Aorta (tissue), 5 donors: ENCODE measurements around the gene MLST8. TPM values are rescaled to one million over a fixed set of nuclear protein-coding genes. Genes with fewer than 3 reads are reported as not detected.

ENCODE experiments used
- ATAC-seq: fragments of 200-7000 bp; cut with Tn5 transposase; one replicate; pipeline ENCODE4 v1.9.1; 2022; ENCODE audit warnings: moderate library complexity; ENCODE audit not compliant: low FRiP score
- DNase-seq, 2 donors: peaks; one replicate each; pipeline ENCODE4 v3.0.0-alpha.2; 2020
- H3K27ac ChIP-seq, 2 donors: one replicate each; pipeline ENCODE4 v1.5.1; 2013; ENCODE audit warnings: low read length in 2 of 2, mild to moderate bottlenecking in 2 of 2, moderate library complexity in 2 of 2, control low read depth in 1 of 2, inconsistent platforms in 1 of 2, low read depth in 1 of 2
- H3K27me3 ChIP-seq, 2 donors: one replicate each; pipeline ENCODE4 v1.6.1; 2013; ENCODE audit warnings: control low read depth in 1 of 2, low read length in 1 of 2, mild to moderate bottlenecking in 1 of 2, moderate library complexity in 1 of 2; ENCODE audit not compliant: insufficient read depth in 2 of 2, control insufficient read depth in 1 of 2
- H3K36me3 ChIP-seq, 2 donors: one replicate each; pipeline ENCODE4 v1.6.1; 2013; ENCODE audit warnings: control low read depth in 1 of 2, low read length in 1 of 2, mild to moderate bottlenecking in 1 of 2; ENCODE audit not compliant: insufficient read depth in 2 of 2, control insufficient read depth in 1 of 2
- H3K4me1 ChIP-seq, 2 donors: one replicate each; pipeline ENCODE4 v1.6.1; 2013; ENCODE audit warnings: low read length in 2 of 2, control low read depth in 1 of 2, mild to moderate bottlenecking in 1 of 2, moderate library complexity in 1 of 2; ENCODE audit not compliant: insufficient read depth in 2 of 2, control insufficient read depth in 1 of 2
- H3K4me3 ChIP-seq, 2 donors: one replicate each; pipeline ENCODE4 v1.5.1; 2013; ENCODE audit warnings: low read length in 2 of 2, control low read depth in 1 of 2, mild to moderate bottlenecking in 1 of 2
- H3K9me3 ChIP-seq: one replicate; pipeline ENCODE4 v1.6.1; 2013; ENCODE audit warnings: mild to moderate bottlenecking, low read length; ENCODE audit not compliant: control insufficient read depth
- WGBS, 2 donors: extraction: QIAGEN DNeasy Blood & Tissue Kit; methylation state at CpG; one replicate each; pipeline ENCODE4 v1.1.7; 2013; 5-methylcytosine and 5-hydroxymethylcytosine counted together
- intact Hi-C, 2 donors: fragments of 100-400 bp; cut with DNase I; formaldehyde crosslinking; loops; one replicate each; pipeline versions ENCODE4 v1.14.2 to v1.15.0; 2022
- polyA plus RNA-seq, 2 donors: library from polyadenylated mRNA; stranded (reverse); fragments of 200-250 nt; gene quantifications; one replicate each; pipeline ENCODE4 v1.2.3, GENCODE V29; 2013
- total RNA-seq, 2 donors: library from RNA; stranded (reverse); fragmentation: NEBNext Ultra II Directional; extraction: Animal tissue kit (Norgen Biotek cat#: 25700); gene quantifications; one replicate each; pipeline ENCODE4 v1.2.1, GENCODE V29; 2021
- donor health status: healthy with polysubstance abuse.
- donor health status: Bipolar disorder and iron deficiency.
- donor health status: DM: no; HTN: no; CAD: no.
- donor health status: DM: no; HTN: no; CAD: no.
- donor health status: DM: yes; HTN: yes; CAD: no.

MLST8 gene
- total and polyA plus RNA-seq, 4 donors, result 14.1 to 50.7 (median 21.8) TPM

GRCh38 chr16:2177101-2177500 is 28.2 kb upstream of the MLST8 start:
- intact Hi-C loops, result no loop called here
- H3K9me3 ChIP-seq, result no peaks in the 10 kb centered on the region
- H3K27me3 ChIP-seq, result no peaks in the 10 kb centered on the region
- no peak for DNase-seq
- ATAC-seq, result no peak
- H3K27ac ChIP-seq, result no peak overlapping the region
- H3K4me3 ChIP-seq, result no peak overlapping the region
- 90 to 91% methylated on average over 18 of the region's 18 CpGs for whole genome bisulfite sequencing, 2 donors
- H3K36me3 ChIP-seq, result peaks cover 0 to 12% of the 10 kb centered on the region in 2 donors
- no peaks in the 10 kb centered on the region for H3K4me1 ChIP-seq

- H3K9me3 ChIP-seq, result no peaks in the 10 kb centered on the region
- no peak overlapping the region for H3K4me3 ChIP-seq
- no peaks in the 10 kb centered on the region for H3K4me1 ChIP-seq
- no peak for DNase-seq
- peaks cover 0 to 12% of the 10 kb centered on the region in 2 donors for H3K36me3 ChIP-seq
- WGBS, 2 donors, result 92 to 96% methylated on average over 20 of the region's 20 CpGs
- H3K27ac ChIP-seq, result no peak overlapping the region
- intact Hi-C loops, result no loop called here
- no peaks in the 10 kb centered on the region for H3K27me3 ChIP-seq
- no peak for ATAC-seq
These were observed 27.7 kb upstream of the MLST8 start for GRCh38 chr16:2177561-2177960.

GRCh38 chr16:2178321-2179106 is 26.7 kb upstream of the MLST8 start:
- H3K27ac ChIP-seq, result no peak overlapping the region
- no peaks in the 10 kb centered on the region for H3K4me1 ChIP-seq
- H3K9me3 ChIP-seq, result no peaks in the 10 kb centered on the region
- no peak for DNase-seq
- H3K4me3 ChIP-seq, result no peak overlapping the region
- no peaks in the 10 kb centered on the region for H3K27me3 ChIP-seq
- peaks cover 0 to 10% of the 10 kb centered on the region in 2 donors for H3K36me3 ChIP-seq
- 32 to 38% methylated on average over 33 to 106 of the region's 106 CpGs for WGBS, 2 donors
- intact Hi-C loops, result no loop called here
- no peak for ATAC-seq

- H3K4me1 ChIP-seq, result no peaks in the 10 kb centered on the region
- no peaks in the 10 kb centered on the region for H3K27me3 ChIP-seq
- no peak overlapping the region for H3K4me3 ChIP-seq
- 44 to 46% methylated on average over 31 to 50 of the region's 50 CpGs for WGBS, 2 donors
- intact Hi-C loops, result no loop called here
- no peak for ATAC-seq
- no peak overlapping the region for H3K27ac ChIP-seq
- DNase-seq, result no peak
- H3K36me3 ChIP-seq, result peaks cover 0 to 7% of the 10 kb centered on the region in 2 donors
- no peaks in the 10 kb centered on the region for H3K9me3 ChIP-seq
These were observed 26.1 kb upstream of the MLST8 start for GRCh38 chr16:2179107-2179501.

GRCh38 chr16:2179576-2179975 is 25.7 kb upstream of the MLST8 start:
- no peaks in the 10 kb centered on the region for H3K27me3 ChIP-seq
- no peak overlapping the region for H3K27ac ChIP-seq
- intact Hi-C loops, result no loop called here
- DNase-seq (no peak), ATAC-seq (no peak)
- WGBS, 2 donors, result 96 to 97% methylated on average over 29 to 31 of the region's 31 CpGs
- no peaks in the 10 kb centered on the region for H3K9me3 ChIP-seq
- no peaks in the 10 kb centered on the region for H3K4me1 ChIP-seq
- H3K36me3 ChIP-seq, result peaks cover 0 to 7% of the 10 kb centered on the region in 2 donors
- no peak overlapping the region for H3K4me3 ChIP-seq

GRCh38 chr16:2180461-2180860 is 24.8 kb upstream of the MLST8 start:
- H3K4me3 ChIP-seq, result no peak overlapping the region
- H3K9me3 ChIP-seq, result no peaks in the 10 kb centered on the region
- DNase-seq (no peak), ATAC-seq (no peak)
- no peaks in the 10 kb centered on the region for H3K27me3 ChIP-seq
- intact Hi-C loops, result no loop called here
- 94 to 95% methylated on average over 43 of the region's 43 CpGs for WGBS, 2 donors
- no peaks in the 10 kb centered on the region for H3K4me1 ChIP-seq
- H3K27ac ChIP-seq, result no peak overlapping the region
- H3K36me3 ChIP-seq, result peaks cover 0 to 7% of the 10 kb centered on the region in 2 donors

GRCh38 chr16:2180962-2181923 is 24.0 kb upstream of the MLST8 start:
- Histone ChIP-seq H3K27ac (no peak overlapping the region), H3K4me3 (no peak overlapping the region), H3K9me3 (no peaks in the 10 kb centered on the region), H3K36me3 (peaks cover 0 to 3% of the 10 kb centered on the region in 2 donors), H3K27me3 (no peaks in the 10 kb centered on the region), H3K4me1 (no peaks in the 10 kb centered on the region)
- ATAC-seq (no peak), DNase-seq (no peak)
- intact Hi-C loops, result no loop called here
- WGBS, 2 donors, result 89 to 91% methylated on average over 45 to 46 of the region's 46 CpGs

GRCh38 chr16:2181952-2182351 is 23.3 kb upstream of the MLST8 start:
- Histone ChIP-seq H3K36me3 (peaks cover 0 to 2% of the 10 kb centered on the region in 2 donors), H3K27me3 (no peaks in the 10 kb centered on the region), H3K9me3 (no peaks in the 10 kb centered on the region), H3K4me1 (no peaks in the 10 kb centered on the region), H3K27ac (no peak overlapping the region), H3K4me3 (no peak overlapping the region)
- DNase-seq (no peak), ATAC-seq (no peak)
- intact Hi-C loops, result no loop called here
- WGBS, 2 donors, result 93% methylated on average over 20 of the region's 20 CpGs
